Brain microvascular endothelial cell (primary cell): Measurements from ENCODE around the gene TEAD1.

Experiments used
- DNase-seq: peaks from one replicate; pipeline ENCODE4 v3.0.0-alpha.2; 2020
- H3K27ac ChIP-seq: fragments of 250-450 bp; sonication (Bioruptor Pico); 2 replicates; pipeline ENCODE4 v1.5.1; 2020; ENCODE audit warnings: mild to moderate bottlenecking, moderate library complexity
- H3K27me3 ChIP-seq: fragments of 250-450 bp; sonication (Bioruptor Pico); replicated peaks from 2 replicates; pipeline ENCODE4 v1.5.1; 2020; ENCODE audit warnings: mild to moderate bottlenecking
- H3K36me3 ChIP-seq: fragments of 250-450 bp; sonication (Bioruptor Pico); replicated peaks from 2 replicates; pipeline ENCODE4 v1.5.1; 2020; ENCODE audit warnings: mild to moderate bottlenecking
- H3K4me3 ChIP-seq: 2 replicates; pipeline ENCODE4 v1.5.1; 2011; ENCODE audit warnings: low read depth, mild to moderate bottlenecking, control low read depth, low read length, moderate library complexity
- CTCF ChIP-seq: IDR thresholded peaks from 2 replicates; pipeline ENCODE4 v1.5.1; 2011; ENCODE audit warnings: low read depth, mild to moderate bottlenecking, moderate library complexity, low read length, control low read depth, inconsistent platforms; ENCODE audit errors: missing control alignments
- in situ Hi-C: cut with HindIII; loops from 2 replicates; pipeline ENCODE4 v1.10.0; 2017; ENCODE audit warnings: low sequenced_read_pairs, low pct_ligation_motif_present

The TEAD1 gene

GRCh38 chr11:12803086-12803826, 129.0 kb downstream of the TEAD1 start:
- in situ Hi-C loops, result no loop called here
- H3K27me3 ChIP-seq, result no peaks in the 10 kb centered on the region
- no peak for DNase-seq
- no peak overlapping the region for H3K4me3 ChIP-seq
- H3K27ac ChIP-seq, result peak overlapping the region; percentile 71
- no peak for TF ChIP-seq CTCF
- H3K36me3 ChIP-seq, result peaks cover 5% of the 10 kb centered on the region

DNA sequence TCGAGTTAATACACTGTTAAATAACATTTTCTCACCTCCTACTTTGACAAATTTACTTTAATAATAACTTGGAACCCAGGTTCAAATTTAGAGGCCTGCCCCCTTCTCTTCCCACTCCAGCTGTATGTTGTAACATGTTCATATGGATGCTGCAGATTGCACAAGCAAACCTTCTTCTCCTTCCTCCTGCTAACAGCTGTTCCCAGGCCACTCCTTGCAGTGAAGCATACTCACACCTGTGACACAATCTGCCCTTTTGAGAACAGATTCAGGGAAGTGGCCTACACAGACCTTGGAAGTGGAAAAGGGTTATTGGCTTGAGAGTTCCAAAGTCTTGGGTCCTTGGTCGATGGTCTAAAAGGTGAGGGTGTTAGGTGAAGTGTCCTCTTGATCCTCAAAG, 131.9 kb downstream of the TEAD1 start:
- Histone ChIP-seq H3K27ac (no peak overlapping the region), H3K36me3 (peaks cover 2% of the 10 kb centered on the region), H3K27me3 (no peaks in the 10 kb centered on the region), H3K4me3 (no peak overlapping the region)
- in situ Hi-C loops, result no loop called here
- no peak for DNase-seq
- TF ChIP-seq CTCF, result no peak

- in situ Hi-C loops, result no loop called here
Observed at GRCh38 chr11:12807621-12808020, 133.4 kb downstream of the TEAD1 start.

DNA sequence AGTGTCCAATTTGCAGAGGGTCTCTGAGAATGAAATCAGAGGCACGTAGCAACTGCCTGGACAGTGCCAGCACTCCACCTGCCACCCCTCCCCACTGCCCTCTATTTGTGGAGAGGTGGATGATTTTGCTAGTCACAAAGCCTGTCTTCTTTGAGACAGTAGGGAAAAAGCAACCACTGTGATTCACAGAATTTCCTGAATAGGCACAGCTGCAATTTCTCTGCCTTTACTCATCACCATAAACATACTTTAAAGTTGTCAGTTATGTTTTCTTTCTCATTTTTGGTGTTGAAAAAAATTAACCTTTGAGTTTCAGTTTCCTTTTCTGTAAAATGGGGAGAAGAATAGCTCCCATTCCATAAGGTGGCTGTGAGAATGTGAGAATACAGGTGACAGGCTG, 134.3 kb downstream of the TEAD1 start:
- H3K36me3 ChIP-seq, result peaks cover 2% of the 10 kb centered on the region
- in situ Hi-C loops, result no loop called here
- TF ChIP-seq CTCF, result peak; percentile 20
- no peaks in the 10 kb centered on the region for H3K27me3 ChIP-seq
- H3K27ac ChIP-seq, result peak overlapping the region; percentile 24
- DNase-seq, result peak; percentile 56
- no peak overlapping the region for H3K4me3 ChIP-seq

More at GRCh38 chr11:12807621-12808020, 133.4 kb downstream of the TEAD1 start:
- peaks cover 2% of the 10 kb centered on the region for H3K36me3 ChIP-seq
- no peak overlapping the region for H3K4me3 ChIP-seq
- TF ChIP-seq CTCF, result no peak
- H3K27ac ChIP-seq, result no peak overlapping the region
- no peaks in the 10 kb centered on the region for H3K27me3 ChIP-seq
- no peak for DNase-seq

DNA sequence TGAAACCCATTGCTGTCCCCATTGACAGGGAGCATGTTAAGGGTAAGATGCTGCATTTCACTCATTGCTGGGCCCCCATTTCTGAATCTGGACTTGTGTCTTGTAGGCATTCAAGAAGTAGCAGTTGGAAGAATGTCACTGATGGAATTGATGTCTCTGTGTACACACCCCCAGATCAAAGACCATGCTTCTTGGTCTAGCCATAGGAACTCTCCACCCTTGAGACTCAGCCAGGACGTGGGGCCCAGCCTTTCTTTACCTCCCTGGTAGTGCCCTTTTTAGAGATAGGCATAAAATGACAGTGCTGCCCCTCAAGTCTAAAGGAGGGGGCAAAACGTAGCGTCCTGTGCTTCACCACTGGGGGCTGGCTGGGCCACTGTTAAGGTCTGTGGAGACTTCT, 135.1 kb downstream of the TEAD1 start:
- peaks cover 2% of the 10 kb centered on the region for H3K36me3 ChIP-seq
- H3K4me3 ChIP-seq, result no peak overlapping the region
- no peak for TF ChIP-seq CTCF
- DNase-seq, result no peak
- in situ Hi-C loops, result no loop called here
- H3K27me3 ChIP-seq, result no peaks in the 10 kb centered on the region
- peak overlapping the region; percentile 86 for H3K27ac ChIP-seq
